Superior temporal gyrus (tissue), 1 donor: ENCODE measurements around the gene STX16.

Source experiments
- DNase-seq: peaks from one replicate; pipeline ENCODE4 v3.0.0-alpha.2; 2016; ENCODE audit errors: extremely low spot score

The STX16 gene

DNA sequence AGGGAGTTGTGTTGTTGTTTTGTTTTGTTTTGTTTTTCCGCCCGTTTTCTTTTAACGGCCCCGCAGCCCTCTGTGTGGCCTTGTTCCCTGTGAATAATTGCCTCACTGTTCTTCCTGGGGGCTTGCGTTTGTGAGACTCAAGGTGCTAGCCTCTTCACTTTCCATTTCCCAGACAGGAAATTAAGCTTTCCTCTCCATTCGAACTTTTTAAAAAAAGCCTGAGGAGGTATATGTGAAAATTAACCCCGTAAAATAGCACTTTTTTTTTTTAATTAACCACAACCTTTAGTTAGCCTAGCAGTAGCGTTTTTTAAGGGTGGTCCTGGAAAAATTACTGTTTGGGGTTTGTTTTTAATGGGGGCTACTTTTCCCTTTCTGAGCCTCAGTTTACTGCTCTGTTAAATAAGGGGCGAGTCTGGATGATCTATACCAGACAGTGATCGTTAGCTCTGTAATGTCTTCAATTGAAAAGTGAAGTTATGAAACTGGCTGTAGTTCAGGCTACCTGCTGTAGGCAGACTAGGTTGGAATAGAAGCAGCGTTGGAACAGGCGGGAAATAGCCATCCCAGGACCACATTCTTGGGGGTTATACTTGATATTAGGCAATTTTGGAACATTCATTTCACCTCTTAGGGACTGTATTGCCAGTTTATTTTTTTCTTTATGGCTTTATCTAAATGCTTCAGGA is 1.7 kb downstream of the STX16 start:
- no peak for DNase-seq

DNA sequence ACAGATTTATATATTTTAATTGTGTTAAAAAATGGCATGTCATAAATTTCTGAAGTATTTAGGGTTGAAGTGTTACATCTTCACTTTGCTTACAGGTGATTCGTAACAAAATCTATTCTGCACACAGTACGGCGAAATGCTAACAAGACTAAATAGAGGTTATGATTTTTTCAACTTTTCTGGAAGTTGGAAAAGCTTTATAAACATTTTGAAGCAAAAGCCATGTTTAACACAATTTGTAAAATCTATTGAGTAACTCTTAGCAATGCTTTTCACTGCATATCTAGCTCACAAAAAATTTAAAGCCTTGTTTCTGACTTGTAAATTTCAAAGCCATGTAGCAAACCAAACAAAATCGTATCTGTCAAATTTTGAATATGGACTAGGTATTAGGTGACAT is 3.3 kb downstream of the STX16 start:
- no peak for DNase-seq

DNA sequence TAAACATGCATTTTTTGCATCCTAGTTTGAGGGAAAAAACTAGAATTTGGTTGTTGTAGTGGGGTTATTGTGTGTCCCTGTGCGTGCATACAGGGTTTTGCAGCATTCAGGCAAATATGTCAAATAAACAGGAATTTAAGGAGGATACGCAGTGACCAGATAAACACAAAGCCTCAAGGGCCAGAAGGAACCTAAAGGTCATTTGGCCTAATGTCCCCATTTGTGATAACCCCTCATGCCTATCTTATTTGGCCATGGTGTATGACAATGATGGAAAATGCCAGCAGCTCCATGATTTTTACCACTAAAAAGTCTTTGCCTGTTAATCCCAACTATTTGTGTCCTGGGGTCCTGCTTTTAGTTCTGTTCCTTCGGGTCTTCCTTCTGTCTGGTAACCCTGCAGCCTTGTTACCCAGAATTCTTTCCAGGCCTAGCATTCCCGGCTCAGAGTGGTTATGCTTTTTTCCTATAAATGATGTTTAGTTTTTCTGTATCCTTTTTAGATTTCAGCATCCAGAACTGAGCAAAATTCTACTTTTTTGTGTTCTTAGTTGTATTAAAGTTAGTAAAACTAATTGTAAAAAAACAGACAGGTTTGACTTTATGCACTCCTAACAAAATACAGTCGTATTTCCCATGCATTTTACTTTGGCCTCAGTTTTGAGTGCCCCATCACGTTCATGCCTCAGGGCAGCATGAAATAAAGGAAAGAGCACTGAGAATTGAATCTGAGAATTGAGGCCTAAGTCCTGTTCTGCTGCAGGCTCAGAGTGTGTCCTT is 4.4 kb downstream of the STX16 start:
- DNase-seq: no peak

DNA sequence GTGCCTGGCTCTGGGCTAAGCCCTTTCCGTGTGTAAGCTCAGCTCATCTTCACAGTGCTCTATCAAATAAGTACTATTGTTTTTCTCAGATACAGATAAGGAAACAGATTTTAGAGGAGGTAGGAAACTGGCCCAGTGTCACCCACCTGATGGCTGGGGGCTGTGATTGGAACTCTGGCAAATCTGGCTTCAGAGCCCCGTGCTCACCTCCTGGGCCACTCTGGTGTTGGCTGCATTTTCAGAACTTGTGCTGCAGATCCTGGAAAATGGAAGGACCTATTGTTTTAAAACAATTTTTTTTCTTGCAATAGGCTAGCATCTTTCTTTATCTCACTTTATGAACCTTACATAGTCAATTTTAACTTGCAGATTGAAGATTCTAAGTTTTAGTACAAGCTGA is 5.7 kb downstream of the STX16 start:
- DNase-seq: no peak

DNA sequence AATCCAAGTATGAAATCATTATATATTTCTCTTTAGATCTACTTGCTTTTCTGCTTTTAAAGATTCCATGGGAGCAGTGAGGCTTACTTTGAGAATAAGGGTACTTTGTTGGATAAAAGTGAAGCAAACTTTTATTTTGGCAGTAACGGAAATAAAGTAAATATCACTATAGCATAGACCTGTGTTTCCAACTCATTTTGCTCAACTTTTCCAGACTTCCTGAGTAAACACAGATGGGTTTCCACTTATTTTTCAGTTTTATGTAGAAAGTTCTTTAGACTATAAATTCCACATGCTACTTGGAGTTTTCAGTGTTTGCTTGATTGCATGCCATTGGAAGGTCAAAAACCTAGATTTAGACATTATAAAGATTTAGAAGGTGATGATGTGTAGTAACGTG is 6.2 kb downstream of the STX16 start:
- no peak for DNase-seq

DNA sequence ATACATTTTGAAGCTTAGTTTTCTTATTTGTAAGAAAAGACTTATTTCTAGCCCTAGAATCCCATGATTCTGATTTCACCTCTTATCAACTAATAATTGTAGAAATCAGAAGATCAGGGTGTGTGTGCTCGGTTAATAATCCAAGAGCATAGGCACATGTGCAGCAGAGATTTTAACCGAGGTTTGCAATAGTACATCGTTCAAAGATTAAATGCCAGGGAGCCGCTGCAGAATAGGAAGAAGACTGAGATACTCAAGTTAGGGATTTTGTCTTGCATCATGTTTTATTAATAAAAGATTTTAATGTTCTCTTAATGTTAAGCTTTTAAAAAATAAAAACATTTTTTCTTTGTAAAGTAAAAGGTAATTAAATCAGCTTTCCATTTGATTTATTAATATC is 6.9 kb downstream of the STX16 start:
- DNase-seq: no peak

DNA sequence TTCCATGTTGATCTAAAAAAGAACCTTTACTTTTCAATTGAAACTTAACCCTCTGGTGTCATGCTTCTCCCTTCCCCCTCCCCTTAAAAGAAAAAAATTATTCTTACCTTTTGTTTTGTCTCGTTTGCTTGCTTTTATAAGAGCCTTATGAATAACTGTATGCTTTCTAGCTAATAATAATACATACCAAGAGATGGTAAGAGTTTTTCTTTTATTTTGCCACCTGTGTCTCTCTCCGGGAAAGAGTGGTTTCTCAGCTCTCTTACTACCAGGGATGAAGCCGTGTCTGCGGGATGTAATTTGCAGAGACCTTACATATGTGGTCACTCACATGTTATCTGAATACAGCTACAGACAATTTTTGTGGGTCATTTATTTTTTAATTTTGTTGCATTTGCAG is 7.7 kb downstream of the STX16 start:
- DNase-seq: no peak

DNA sequence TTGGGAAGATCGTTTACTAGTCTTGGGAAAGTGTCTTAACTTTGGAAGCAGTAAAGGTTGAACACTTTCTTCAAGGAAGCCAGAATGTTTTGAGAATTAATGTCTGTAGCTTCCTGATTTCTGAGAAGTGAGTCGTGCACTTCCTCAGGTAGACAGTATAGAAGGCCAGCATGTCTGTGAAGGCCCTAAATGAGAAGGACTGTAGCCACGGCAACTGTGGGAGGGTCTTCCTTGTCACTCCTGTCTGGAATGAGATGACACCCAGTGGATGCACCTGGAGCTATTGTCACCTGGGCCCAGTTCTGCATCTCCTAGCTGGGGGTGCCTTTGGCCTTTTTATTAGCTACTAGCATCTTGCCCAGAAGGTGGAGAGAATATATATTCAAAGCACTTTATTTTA is 8.8 kb downstream of the STX16 start:
- DNase-seq: no peak

DNA sequence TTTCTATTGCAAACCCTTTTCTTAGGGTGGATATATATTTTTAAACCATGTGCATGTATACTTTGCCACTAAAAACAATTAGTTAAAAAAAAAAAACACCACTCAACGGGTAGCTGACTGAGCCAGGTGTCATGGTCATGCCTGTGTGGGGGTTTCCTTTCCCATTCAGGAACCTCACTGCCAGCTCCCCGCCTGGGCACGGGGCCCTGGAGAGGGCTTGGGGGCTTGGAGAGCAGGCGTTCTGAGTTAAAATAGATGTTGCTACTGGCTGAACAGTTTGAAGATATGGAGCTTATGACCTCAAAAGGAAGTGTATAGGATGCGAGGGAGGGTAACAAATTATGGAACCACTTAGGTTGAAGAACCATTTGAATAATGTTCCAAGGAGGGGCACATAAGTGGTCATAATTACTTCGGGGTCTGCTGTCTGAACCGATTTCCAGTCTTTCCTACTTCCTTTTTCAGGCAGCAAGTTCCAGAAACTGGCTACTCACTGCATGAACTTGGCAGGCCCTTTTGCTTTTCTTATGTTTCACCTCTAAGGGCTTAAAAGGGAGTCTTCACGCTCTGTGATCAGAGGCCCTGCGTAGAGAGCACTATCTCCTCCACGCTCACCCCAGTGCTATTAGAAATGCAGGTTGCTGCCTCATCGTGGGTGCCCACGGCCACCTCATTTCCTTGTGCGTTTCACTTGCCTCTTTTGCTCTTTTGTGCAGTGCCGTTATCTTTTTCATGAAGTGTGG is 9.9 kb downstream of the STX16 start:
- no peak for DNase-seq

DNA sequence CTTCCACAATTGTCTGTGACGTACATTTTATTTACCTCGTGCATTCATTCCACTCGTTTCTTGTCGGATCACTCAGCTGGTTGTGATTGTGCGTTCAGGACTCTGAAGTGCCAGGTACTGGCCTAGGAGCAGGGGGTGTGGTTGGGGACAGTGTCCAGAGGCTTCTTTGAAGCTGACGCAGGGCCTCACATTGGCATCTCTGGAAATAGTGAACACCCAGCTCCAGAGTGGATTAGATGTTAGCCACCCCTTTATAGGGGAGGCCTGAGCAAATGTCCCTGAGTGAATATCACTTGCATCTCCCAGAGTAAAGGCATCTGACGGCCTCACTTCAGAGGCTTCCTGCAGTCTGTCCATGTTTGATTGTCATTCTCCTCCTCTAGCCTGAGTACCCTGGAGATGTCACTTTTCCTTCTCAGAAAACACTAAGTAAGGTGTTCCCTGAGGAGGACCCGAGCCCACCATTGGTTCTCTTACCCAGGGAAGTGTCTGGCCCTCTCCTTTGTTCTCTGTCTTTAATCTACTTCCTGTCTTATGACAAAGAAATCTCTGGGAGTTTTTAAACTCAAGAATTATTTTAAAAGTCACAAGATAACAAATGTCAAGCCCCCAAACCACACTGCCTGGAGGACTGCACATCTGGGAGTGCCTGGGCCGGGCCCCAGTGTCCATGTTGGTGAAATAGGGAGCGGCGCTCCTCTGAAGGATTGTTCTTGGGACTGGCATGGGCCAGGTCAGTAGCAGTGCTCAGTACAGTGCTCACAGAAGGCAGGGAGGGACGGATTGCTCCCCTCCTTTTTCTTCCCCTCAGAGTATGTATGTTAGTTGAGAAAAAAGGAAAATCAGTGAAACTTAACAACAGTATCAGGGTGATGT is 10.8 kb downstream of the STX16 start:
- DNase-seq: no peak

DNA sequence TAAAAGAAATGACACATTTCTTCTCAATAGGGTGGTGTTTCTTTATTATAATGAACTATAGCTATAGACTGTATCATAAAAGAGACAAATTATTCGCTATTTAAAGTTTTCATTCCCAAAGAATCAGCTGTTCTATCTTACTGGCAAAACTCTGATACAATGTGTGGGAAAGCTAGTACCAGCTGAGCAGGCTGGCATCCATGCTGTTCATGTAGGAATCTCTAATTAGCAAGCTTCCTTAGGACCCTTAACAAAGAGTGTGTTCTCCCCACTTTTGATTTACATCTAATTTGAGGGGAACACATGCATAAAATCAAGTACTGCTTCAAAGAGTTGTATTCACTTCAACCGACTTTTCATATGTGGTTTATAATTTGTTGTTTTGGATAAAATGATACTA is 13.2 kb downstream of the STX16 start:
- no peak for DNase-seq

DNA sequence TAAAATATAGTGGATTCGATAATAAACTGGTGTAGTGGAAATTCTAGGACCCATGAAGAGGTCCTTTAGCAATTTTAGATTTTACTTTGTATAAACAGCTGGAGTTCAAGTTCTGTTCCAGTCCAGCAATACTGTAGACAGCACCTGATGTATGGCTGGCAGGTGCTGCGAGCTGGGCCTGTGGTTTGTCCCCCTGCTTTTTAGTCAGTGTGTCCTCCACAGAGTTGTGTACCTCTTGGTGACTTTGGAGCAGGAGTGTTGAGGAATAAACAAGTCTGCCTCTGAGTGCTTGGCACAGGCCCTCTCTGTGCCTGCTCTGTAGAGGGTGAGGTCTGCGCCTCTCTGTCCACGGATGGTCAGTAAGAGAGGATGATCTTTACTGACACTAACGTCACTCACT is 13.8 kb downstream of the STX16 start:
- DNase-seq: no peak

DNA sequence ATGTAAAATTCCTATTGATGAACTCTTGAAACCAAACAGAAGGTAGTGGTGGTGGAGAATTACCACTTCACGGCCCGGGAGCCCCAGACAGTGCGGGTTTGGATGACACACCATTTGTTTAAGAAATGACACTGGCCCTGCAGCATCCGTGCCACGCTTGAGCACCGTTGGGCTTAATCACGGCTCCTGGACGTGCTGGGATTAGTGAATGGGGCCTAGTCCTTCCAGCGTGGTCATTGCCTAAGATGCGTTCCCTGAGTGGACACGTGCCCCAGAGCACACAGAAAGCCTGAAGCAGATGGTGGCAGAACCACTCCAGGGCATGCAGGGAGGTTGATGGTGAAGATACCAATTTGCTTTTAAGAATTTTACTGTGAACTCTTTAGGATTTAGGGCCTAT is 14.5 kb downstream of the STX16 start:
- no peak for DNase-seq

DNA sequence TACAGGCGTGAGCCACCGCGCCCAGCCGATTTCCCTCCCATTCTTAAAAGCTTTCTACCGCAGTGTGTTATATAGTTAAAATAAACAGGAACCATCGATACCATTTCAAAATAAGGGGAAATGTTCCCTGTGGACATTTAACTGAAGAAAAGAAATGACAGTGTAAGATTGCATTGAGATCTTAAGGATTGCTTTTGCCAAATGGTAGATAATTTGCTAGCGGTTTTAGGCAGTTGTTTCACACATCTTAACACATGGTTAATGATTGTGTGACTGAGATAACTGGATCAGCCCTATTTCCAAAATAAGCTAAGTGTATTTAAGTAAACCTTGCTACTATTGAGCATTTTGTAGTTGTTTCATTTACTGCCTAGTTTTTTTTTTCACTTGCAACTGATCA is 15.6 kb downstream of the STX16 start:
- no peak for DNase-seq

DNA sequence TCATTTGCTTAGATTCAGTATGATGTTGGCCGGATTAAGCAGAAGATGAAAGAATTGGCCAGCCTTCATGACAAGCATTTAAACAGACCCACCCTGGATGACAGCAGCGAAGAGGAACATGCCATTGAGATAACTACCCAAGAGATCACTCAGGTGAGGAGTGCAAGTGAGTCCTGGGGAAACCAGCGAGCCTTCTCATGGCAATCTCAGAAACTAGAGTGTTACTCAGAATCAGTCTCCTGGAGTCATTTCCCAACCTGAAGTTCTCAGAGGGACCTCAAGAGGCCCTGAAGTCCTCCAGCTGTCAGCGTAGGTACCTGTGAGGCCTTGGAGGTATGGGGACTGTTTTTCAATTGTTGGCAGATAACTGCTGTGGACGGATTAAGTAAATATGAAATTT is 16.9 kb downstream of the STX16 start:
- DNase-seq: no peak

DNA sequence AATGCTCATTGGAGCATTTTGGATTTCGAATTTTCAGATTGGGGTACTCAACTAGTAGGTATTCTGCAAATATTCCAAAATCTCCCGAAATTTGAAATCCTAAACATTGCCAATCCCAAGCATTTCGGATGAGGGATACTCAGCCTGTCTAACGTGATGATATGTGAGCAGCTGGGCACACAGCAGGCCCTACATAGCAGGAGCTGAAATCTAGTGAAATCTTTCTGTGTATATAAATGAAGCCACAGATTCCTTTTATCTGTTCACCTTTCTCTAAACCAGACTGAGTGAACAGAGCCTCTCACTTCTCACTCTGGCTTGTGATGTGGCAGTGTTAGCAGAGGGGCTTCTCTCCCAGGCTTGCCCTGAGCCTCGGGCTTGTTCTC is 17.8 kb downstream of the STX16 start:
- no peak for DNase-seq

DNA sequence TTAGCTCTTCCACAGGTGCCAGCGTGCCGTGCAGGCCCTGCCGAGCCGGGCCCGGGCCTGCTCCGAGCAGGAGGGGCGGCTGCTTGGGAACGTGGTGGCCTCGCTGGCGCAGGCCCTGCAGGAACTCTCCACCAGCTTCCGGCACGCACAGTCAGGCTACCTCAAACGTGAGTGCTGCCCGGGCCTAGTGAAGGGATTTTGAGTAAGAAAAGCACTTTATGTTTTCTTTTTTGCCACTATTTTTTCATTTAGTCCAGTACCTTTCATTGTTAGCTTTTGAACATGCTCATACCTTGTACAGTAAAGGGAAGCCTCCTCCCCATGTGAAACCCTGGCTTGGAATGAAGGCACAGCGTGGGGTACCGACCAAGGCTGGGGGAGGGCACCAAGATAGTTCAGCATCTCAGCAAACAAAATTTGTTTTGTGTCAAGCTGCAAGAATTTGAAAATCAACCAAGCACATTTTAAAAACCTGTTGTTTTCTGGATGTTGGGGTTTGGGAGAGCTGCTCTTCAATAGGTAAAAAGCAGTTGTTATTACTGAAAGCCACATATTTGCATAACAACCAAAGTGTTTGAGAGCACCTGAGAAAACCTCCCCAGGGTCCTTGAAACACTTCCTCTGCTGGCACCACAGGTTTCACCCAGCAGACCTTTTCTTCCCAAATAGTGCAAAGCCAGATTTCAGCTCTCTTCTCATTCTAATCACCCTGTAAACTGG is 18.4 kb downstream of the STX16 start:
- no peak for DNase-seq

DNA sequence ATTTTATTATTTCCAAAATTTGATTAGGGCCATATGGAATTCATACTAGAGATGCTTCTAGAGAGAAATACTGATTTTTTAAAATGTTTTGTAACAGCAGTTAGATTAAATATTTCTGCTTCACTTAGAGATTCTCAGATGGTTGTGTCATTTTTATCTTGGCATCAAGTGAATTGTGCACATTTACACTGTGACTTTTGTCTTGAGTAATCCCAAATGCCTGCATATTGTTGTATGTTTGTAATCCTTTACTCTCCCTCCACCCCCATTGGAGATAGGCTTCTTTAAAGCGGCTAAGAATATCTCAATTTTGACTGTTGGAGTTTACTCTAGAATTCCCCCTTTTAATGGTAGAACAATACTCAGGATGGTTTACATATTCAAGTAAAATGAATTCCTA is 19.0 kb downstream of the STX16 start:
- DNase-seq: no peak

DNA sequence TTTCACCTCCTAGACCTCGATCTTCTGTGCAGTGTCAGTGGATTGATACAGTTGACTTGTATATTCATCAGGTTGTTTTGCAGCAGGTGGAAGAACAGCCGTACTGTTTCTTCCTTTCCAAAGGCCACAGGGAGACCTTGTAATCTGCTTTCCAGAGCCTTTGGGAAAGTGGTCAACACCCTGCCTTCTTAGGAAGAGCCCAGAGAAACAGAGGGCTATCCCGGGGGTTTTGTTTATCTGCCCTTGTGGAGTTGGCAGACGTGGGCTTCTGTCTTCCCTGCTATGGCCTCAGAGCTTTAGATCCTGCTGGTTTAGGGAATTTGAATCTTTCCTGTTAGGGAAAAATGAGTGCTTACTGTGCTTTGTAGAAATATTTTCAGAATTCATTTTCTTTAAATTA is 19.6 kb downstream of the STX16 start:
- no peak for DNase-seq

DNA sequence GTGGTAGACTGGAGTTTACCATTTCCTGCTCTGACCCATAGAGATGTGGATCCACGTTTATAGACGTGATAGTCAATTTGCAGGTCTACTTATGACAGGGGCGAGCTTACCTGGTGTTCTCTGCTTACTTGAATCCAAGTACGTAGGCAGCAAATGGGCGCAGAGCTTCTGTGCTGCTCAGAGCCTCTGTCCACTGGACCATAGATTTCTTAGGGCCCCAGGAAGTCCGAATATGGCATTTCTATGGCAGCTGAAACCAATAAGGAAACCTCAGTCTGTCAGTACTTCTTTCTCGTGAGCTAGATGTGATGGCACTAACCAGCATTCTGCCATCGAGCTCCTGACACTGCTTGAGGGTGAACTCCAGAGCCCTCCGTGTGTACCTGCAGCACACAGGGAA is 22.0 kb downstream of the STX16 start:
- DNase-seq: no peak

DNA sequence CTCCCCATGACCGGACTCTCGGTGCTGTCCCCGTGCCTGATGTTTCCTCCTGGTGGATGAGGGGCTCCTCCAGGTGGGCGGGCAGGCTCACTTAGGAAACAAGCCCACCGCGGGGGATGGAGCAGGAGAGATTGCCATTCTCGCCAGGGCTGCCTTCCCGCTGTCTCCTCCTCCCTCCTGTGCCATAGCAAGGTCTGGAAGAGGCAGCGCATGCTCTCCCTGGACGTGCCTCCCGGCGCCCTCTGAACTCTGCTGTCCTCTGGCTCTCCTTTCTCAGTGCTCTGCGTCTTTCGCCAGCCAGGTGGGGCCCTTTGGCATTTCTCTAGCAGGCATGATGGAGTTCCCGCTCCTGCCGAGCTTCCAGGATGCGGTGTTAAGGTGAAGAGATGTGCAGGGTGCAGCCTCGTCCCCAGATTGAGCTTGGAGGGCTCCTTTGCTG is 24.1 kb downstream of the STX16 start:
- no peak for DNase-seq
